GM12878 (cell line): ENCODE data around the gene ILF2. TPM values are rescaled to one million over a fixed set of nuclear protein-coding genes. Genes with fewer than 3 reads are reported as not detected.
A peak's percentile ranks its signal among the peaks of the same experiment; 100 is the strongest.

ENCODE experiments used
- ATAC-seq: fragments of 200-7000 bp; cut with Tn5 transposase; 3 replicates; pipeline ENCODE4 v1.9.1; 2020; ENCODE audit warnings: mild to moderate bottlenecking, moderate library complexity
- BruUV-seq: library from RNA; stranded (reverse); fragments of 400-500 nt; replicated peaks from 2 replicates; lab custom pipeline; 2021; lab: Mats Ljungman, UMichigan
- CTCF ChIA-PET: fragments of 300-600 bp; sonication (Branson Sonifier 250); formaldehyde crosslinking; extraction: SDS; loops from one replicate; lab custom pipeline; 2021; ENCODE audit warnings: inconsistent platforms; lab: Yijun Ruan, JAX
- POLR2A ChIA-PET: fragments of 350-600 bp; formaldehyde crosslinking; extraction: SDS; loops from one replicate; lab custom pipeline; 2021; ENCODE audit warnings: inconsistent platforms; lab: Charles Lee
- RAD21 ChIA-PET: fragments of 300-600 bp; sonication (Branson Sonifier 250); formaldehyde crosslinking; loops from one replicate; lab custom pipeline; 2023; ENCODE audit warnings: antibody characterized with exemption; ENCODE audit not compliant: unreplicated experiment; lab: Charles Lee
- SMC1A ChIA-PET: fragments of 300-600 bp; sonication (Branson Sonifier 250); formaldehyde crosslinking; loops from one replicate; lab custom pipeline; 2023; ENCODE audit not compliant: unreplicated experiment, uncharacterized antibody; lab: Charles Lee
- DNase-seq: peaks from one replicate; pipeline ENCODE4 v3.0.0-alpha.2; 2011; ENCODE audit warnings: low read depth, low spot score
- FAIRE-seq: peaks from 3 replicates; lab custom pipeline; 2011; peaks lifted over from hg19 to GRCh38; lab: Jason Lieb, UNC
- H2AFZ ChIP-seq: 2 replicates; pipeline ENCODE4 v1.6.0; 2011; ENCODE audit warnings: low read depth, low read length, control low read depth; ENCODE audit not compliant: control insufficient read depth
- H3K27ac ChIP-seq: 2 replicates; pipeline ENCODE4 v1.5.1; 2011; ENCODE audit warnings: control low read depth; ENCODE audit not compliant: control insufficient read depth, insufficient read depth
- H3K27me3 ChIP-seq, 2 experiments: replicated peaks in 1 of 2; 2 replicates each; pipeline versions ENCODE4 v1.6.0 to v1.6.1; 2011; ENCODE audit warnings: low read length in 1 of 2; ENCODE audit not compliant: control insufficient read depth in 2 of 2, insufficient read depth in 2 of 2
- H3K36me3 ChIP-seq, 2 experiments: 2 replicates each; pipeline ENCODE4 v1.5.1; 2011; ENCODE audit warnings: low read length in 1 of 2; ENCODE audit not compliant: control insufficient read depth in 2 of 2, insufficient read depth in 2 of 2
- H3K4me1 ChIP-seq: 2 replicates; pipeline ENCODE4 v1.6.1; 2011; ENCODE audit warnings: mild to moderate bottlenecking, low read length, moderate library complexity, mixed read lengths; ENCODE audit not compliant: control insufficient read depth, insufficient read depth
- H3K4me2 ChIP-seq: 2 replicates; pipeline ENCODE4 v1.6.0; 2011; ENCODE audit warnings: control low read depth; ENCODE audit not compliant: control insufficient read depth, insufficient read depth
- H3K4me3 ChIP-seq: fragments of 200-600 bp; sonication (generic); 2 replicates; pipeline ENCODE4 v1.5.1; 2016
- H3K79me2 ChIP-seq: 2 replicates; pipeline ENCODE4 v1.6.0; 2011; ENCODE audit warnings: low read length; ENCODE audit not compliant: control insufficient read depth, insufficient read depth
- H3K9ac ChIP-seq: 2 replicates; pipeline ENCODE4 v1.8.0; 2011; ENCODE audit warnings: low read length, control low read depth, mixed read lengths; ENCODE audit not compliant: control insufficient read depth, insufficient read depth
- H3K9me3 ChIP-seq: replicated peaks from 3 replicates; pipeline ENCODE4 v1.5.1; 2011; ENCODE audit warnings: mild to moderate bottlenecking, low read length; ENCODE audit not compliant: control insufficient read depth, insufficient read depth
- H4K20me1 ChIP-seq: 2 replicates; pipeline ENCODE4 v1.6.0; 2011; ENCODE audit not compliant: control insufficient read depth, insufficient read depth
- POLR2A ChIP-seq: IDR thresholded peaks from 2 replicates; pipeline ENCODE4 v1.6.1; 2011; ENCODE audit warnings: low read depth, mild to moderate bottlenecking, low read length
- RBBP5 ChIP-seq: fragments of 200-600 bp; sonication (generic); conservative IDR thresholded peaks from 2 replicates; pipeline ENCODE4 v1.6.1; 2016
- SMAD1 ChIP-seq: fragments of 450-650 bp; IDR thresholded peaks from 2 replicates; pipeline ENCODE4 v1.6.1; 2018; ENCODE audit warnings: mild to moderate bottlenecking, low read depth; ENCODE audit not compliant: partially characterized antibody
- SREBF2 ChIP-seq: IDR thresholded peaks from 2 replicates; pipeline ENCODE4 v1.6.1; 2012; ENCODE audit warnings: mild to moderate bottlenecking, low read length
- WGBS: methylation state at CpG from one replicate; pipeline ENCODE4 v1.1.6; 2016; ENCODE audit warnings: low lambda C conversion rate; ENCODE audit not compliant: insufficient replicate concordance, insufficient coverage; ENCODE audit errors: missing lambda C conversion rate; 5-methylcytosine and 5-hydroxymethylcytosine counted together
- in situ Hi-C: fragments of 300-500 bp; cut with MboI; formaldehyde crosslinking; loops from 9 replicates; pipeline ENCODE4 v1.14.3; 2018; ENCODE audit warnings: mixed read lengths
- intact Hi-C: fragments of 100-400 bp; cut with micrococcal nuclease; formaldehyde crosslinking; loops from one replicate; pipeline ENCODE4 v1.14.2; 2022; ENCODE audit not compliant: unreplicated experiment
- polyA plus RNA-seq, 11 experiments: library from polyadenylated mRNA; depleted of rRNA in 4 of 11; unstranded in 6 of 11; stranded (reverse) in 5 of 11; fragments of >200 nt; fragmentation: Nextera tagmentation in 4 of 11; fragmentation: Illumina TruSeq in 1 of 11; extraction: Ambion mirVana in 4 of 11; extraction: Trizol in 1 of 11; gene quantifications; 1 replicate in 1 of 11; 2 replicates in 10 of 11; pipeline versions ENCODE4 v1.2.1 to v1.2.3, GENCODE V29; 2011 to 2016; ENCODE audit warnings: inconsistent platforms in 2 of 11, missing spikeins in 2 of 11, low read depth in 1 of 11
- total RNA-seq, 4 experiments: library from RNA; depleted of rRNA in 3 of 4; stranded (reverse); fragments of >200 nt in 3 of 4; fragmentation: Illumina TruSeq in 1 of 4; extraction: Trizol in 1 of 4; gene quantifications; 2 replicates each; pipeline versions ENCODE4 v1.2.1 to v1.2.3, GENCODE V29; 2013 to 2021

ILF2 gene
- total and polyA plus RNA-seq, 10 of the 15 experiments (the other 5 are each of a cell fraction or from before 2014, with no cell fraction given) = 261 to 520 (median 449) TPM

- DNase-seq = no peak
- Histone ChIP-seq H3K36me3 (peaks cover 10 to 17% of the 10 kb centered on the region in 2 experiments), H3K4me1 (no peaks in the 10 kb centered on the region), H3K79me2 (no peaks in the 10 kb centered on the region), H3K4me3 (no peak overlapping the region), H3K27me3 (no peaks in the 10 kb centered on the region), H3K9ac (no peak overlapping the region), H3K4me2 (no peak overlapping the region), H4K20me1 (no peaks in the 10 kb centered on the region)
- ChIA-PET RAD21 (no interaction called here), CTCF (no interaction called here), POLR2A (interaction anchor here (0.5 to 1.7 kb wide), 2 partner anchors 12 to 25 kb away, joined by 6 to 7 read pairs; no protein-coding TSS in a partner anchor)
- intact Hi-C loops (no loop called here), in situ Hi-C loops (no loop called here)
- BruUV-seq = no TSS peak
- TF ChIP-seq RBBP5 (no peak), POLR2A (peak; percentile 66; the same call in 1 of the 2 replicates)
- TF ChIP-seq, all 136 proteins: peak for 1
- peak; percentile 27; the same call in 2 of the 3 replicates for ATAC-seq
- SMC1A ChIA-PET = no interaction called here
- 69% methylated on average over 2 of the region's 2 CpGs for WGBS
- no peak overlapping the region for H2AFZ ChIP-seq
- H3K9me3 ChIP-seq = no peaks in the 10 kb centered on the region
- no peak overlapping the region for H3K27ac ChIP-seq
- FAIRE-seq = no peak
Measured at GRCh38 chr1:153649863-153650235, 20.9 kb downstream of the ILF2 start.

GRCh38 chr1:153649137-153649862, 21.5 kb downstream of the ILF2 start:
- FAIRE-seq = no peak
- intact Hi-C loops = no loop called here
- Histone ChIP-seq H3K4me2 (no peak overlapping the region), H2AFZ (no peak overlapping the region), H3K79me2 (no peaks in the 10 kb centered on the region), H3K4me3 (no peak overlapping the region), H3K36me3 (peaks cover 10 to 19% of the 10 kb centered on the region in 2 experiments), H3K4me1 (no peaks in the 10 kb centered on the region), H3K27ac (no peak overlapping the region), H3K9ac (no peak overlapping the region), H4K20me1 (no peaks in the 10 kb centered on the region), H3K9me3 (no peaks in the 10 kb centered on the region), H3K27me3 (no peaks in the 10 kb centered on the region)
- BruUV-seq = no TSS peak
- CTCF ChIA-PET = no interaction called here
- ATAC-seq = peak; percentile 30
- in situ Hi-C loops = no loop called here
- 72% methylated on average over 3 of the region's 3 CpGs for WGBS
- RAD21 ChIA-PET = no interaction called here
- POLR2A ChIA-PET = interaction anchor here (1.7 kb wide), 1 partner anchor 11 kb away, joined by 6 read pairs; no protein-coding TSS in a partner anchor
- no peak for DNase-seq
- SMC1A ChIA-PET = interaction anchor here (1.0 kb wide), 1 partner anchor 14 kb away, joined by 4 read pairs; no protein-coding TSS in a partner anchor
- peak; percentile 49; the same call in 1 of the 2 replicates for TF ChIP-seq POLR2A
- no peak for TF ChIP-seq SREBF2
- no peak for TF ChIP-seq SMAD1
